Keratinocyte (primary cell): ENCODE data around the gene MS4A3. TPM values are rescaled to one million over a fixed set of nuclear protein-coding genes. Genes with fewer than 3 reads are reported as not detected.
"Not testable (repeated sequence)": the region's sequence is repeated elsewhere in the genome, so short reads cannot be mapped to it uniquely, and the experiment has no call there.

Source experiments
- DNase-seq: peaks from one replicate; pipeline ENCODE4 v3.0.0-alpha.2; 2011; ENCODE audit warnings: low read depth, missing footprints, low spot score
- FAIRE-seq: peaks from 2 replicates; lab custom pipeline; 2011; peaks lifted over from hg19 to GRCh38; lab: Jason Lieb, UNC
- H2AFZ ChIP-seq: 2 replicates; pipeline ENCODE4 v1.6.0; 2012; ENCODE audit warnings: low read length, control low read depth, inconsistent platforms; ENCODE audit not compliant: control insufficient read depth
- H3K27ac ChIP-seq: 2 replicates; pipeline ENCODE4 v1.5.1; 2011; ENCODE audit warnings: low read length; ENCODE audit not compliant: control insufficient read depth, insufficient read depth
- H3K27me3 ChIP-seq: 3 replicates; pipeline ENCODE4 v1.6.0; 2011; ENCODE audit warnings: low read length; ENCODE audit not compliant: control insufficient read depth, insufficient read depth; ENCODE audit errors: extremely low read depth
- H3K36me3 ChIP-seq, 2 experiments: 2 replicates in 1 of 2; 3 replicates in 1 of 2; pipeline ENCODE4 v1.5.1; 2011; ENCODE audit warnings: low read length in 2 of 2, mild to moderate bottlenecking in 1 of 2; ENCODE audit not compliant: control insufficient read depth in 2 of 2, insufficient read depth in 2 of 2; ENCODE audit errors: extremely low read depth in 1 of 2
- H3K4me1 ChIP-seq: 3 replicates; pipeline ENCODE4 v1.5.1; 2011; ENCODE audit warnings: low read length; ENCODE audit not compliant: control insufficient read depth, insufficient read depth; ENCODE audit errors: extremely low read depth
- H3K4me2 ChIP-seq: 3 replicates; pipeline ENCODE4 v1.6.0; 2011; ENCODE audit warnings: low read depth, low read length; ENCODE audit not compliant: control insufficient read depth, insufficient read depth; ENCODE audit errors: extremely low read depth
- H3K4me3 ChIP-seq, 3 experiments: fragments of 200-600 bp in 1 of 3; sonication (generic) in 1 of 3; 2 replicates in 2 of 3; 3 replicates in 1 of 3; pipeline ENCODE4 v1.5.1; 2011 to 2016; ENCODE audit warnings: low read length in 3 of 3, mild to moderate bottlenecking in 3 of 3, control low read depth in 2 of 3, inconsistent platforms in 1 of 3, low read depth in 1 of 3, mixed read lengths in 1 of 3, mixed run types in 1 of 3, moderate library complexity in 1 of 3; ENCODE audit not compliant: control insufficient read depth in 2 of 3, insufficient read depth in 2 of 3; ENCODE audit errors: extremely low read depth in 1 of 3
- H3K79me2 ChIP-seq: 2 replicates; pipeline ENCODE4 v1.6.0; 2012; ENCODE audit warnings: low read length; ENCODE audit not compliant: control insufficient read depth, insufficient read depth
- H3K9ac ChIP-seq: 3 replicates; pipeline ENCODE4 v1.6.0; 2011; ENCODE audit warnings: low read length; ENCODE audit not compliant: control insufficient read depth, insufficient read depth; ENCODE audit errors: extremely low read depth
- H3K9me1 ChIP-seq: 3 replicates; pipeline ENCODE4 v1.6.0; 2011; ENCODE audit warnings: low read length; ENCODE audit not compliant: control insufficient read depth, insufficient read depth; ENCODE audit errors: extremely low read depth
- H3K9me3 ChIP-seq: 2 replicates; pipeline ENCODE4 v1.5.1; 2012; ENCODE audit warnings: low read depth, low read length; ENCODE audit not compliant: control insufficient read depth
- H4K20me1 ChIP-seq: 3 replicates; pipeline ENCODE4 v1.6.0; 2011; ENCODE audit warnings: low read length; ENCODE audit not compliant: control insufficient read depth, insufficient read depth; ENCODE audit errors: extremely low read depth
- CTCF ChIP-seq, 3 experiments: IDR thresholded peaks in 1 of 3; conservative IDR thresholded peaks in 1 of 3; optimal IDR thresholded peaks in 1 of 3; 2 replicates in 2 of 3; 3 replicates in 1 of 3; pipeline versions ENCODE3 to v1.5.1; 2011; ENCODE audit warnings: low read length in 3 of 3, mild to moderate bottlenecking in 3 of 3, moderate library complexity in 2 of 3, control low read depth in 1 of 3, inconsistent platforms in 1 of 3; ENCODE audit not compliant: insufficient read depth in 2 of 3; ENCODE audit errors: extremely low read depth in 1 of 3
- EZH2 ChIP-seq: IDR thresholded peaks from one replicate; pipeline ENCODE4 v1.6.1; 2012; ENCODE audit warnings: inconsistent platforms, mild to moderate bottlenecking, low read length, moderate library complexity
- dilution Hi-C: fragments of 300-500 bp; cut with MboI; formaldehyde crosslinking; loops from one replicate; pipeline ENCODE4 v1.7.0; 2020; ENCODE audit warnings: low sequenced_read_pairs; ENCODE audit not compliant: extremely low pct_ligation_motif_present
- polyA plus RNA-seq, 5 experiments: library from polyadenylated mRNA; depleted of rRNA in 3 of 5; stranded (reverse) in 3 of 5; stranded (forward) in 1 of 5; unstranded in 1 of 5; fragments of >200 nt; gene quantifications; 1 replicate in 1 of 5; 2 replicates in 3 of 5; 3 replicates in 1 of 5; pipeline versions ENCODE4 v1.2.1 to v1.2.3, GENCODE V29; 2011 to 2012; ENCODE audit warnings: missing spikeins in 2 of 5, low read depth in 1 of 5, low replicate concordance in 1 of 5

MS4A3 gene
- polyA plus RNA-seq, 1 donor (not counting 4 experiments of a cell fraction or from before 2014, with no cell fraction given): not detected

GRCh38 chr11:60040109-60040508 lies 16.4 kb upstream of the MS4A3 start, which contains the start of gene OOSP2:
Gene OOSP2, plus strand, starts transcription at chr11:60040409. Its CDS starts 51 bp downstream, at chr11:60040460.
- no peak within 1 kb of the TSS for H3K4me2 ChIP-seq
- DNase-seq: no peak
- H3K9me3 ChIP-seq: no peaks in the 10 kb centered on the region
- no peak within 1 kb of the TSS for H3K4me3 ChIP-seq
- FAIRE-seq: no peak
- no peaks in the 10 kb centered on the region for H3K27me3 ChIP-seq
- no peaks in the 10 kb centered on the region for H3K4me1 ChIP-seq
- dilution Hi-C loops: no loop called here
- H4K20me1 ChIP-seq: no peaks in the 10 kb centered on the region
- no peaks in the 10 kb centered on the region for H3K36me3 ChIP-seq
- TF ChIP-seq EZH2 (no peak), CTCF (optimal IDR thresholded peaks at IDR 0.05 in 1 of 3, IDR thresholded peaks at IDR 0.05 in 1 of 3, conservative IDR thresholded peaks at IDR 0.05 in 1 of 3; ENCODE audit: extremely low read depth in 1 of 3, insufficient read depth in 2 of 3, low read length in 3 of 3) (no peak)
- no peak within 1 kb of the TSS for H3K27ac ChIP-seq
- no peak within 1 kb of the TSS for H3K9ac ChIP-seq
- no peak within 1 kb of the TSS for H2AFZ ChIP-seq
- no peaks in the 10 kb centered on the region for H3K79me2 ChIP-seq
- no peaks in the 10 kb centered on the region for H3K9me1 ChIP-seq

GRCh38 chr11:60050422-60050821 lies 6.0 kb upstream of the MS4A3 start:
- H2AFZ ChIP-seq, H3K27me3 ChIP-seq, FAIRE-seq, dilution Hi-C loops, H3K4me1 ChIP-seq, H3K27ac ChIP-seq, H3K9me3 ChIP-seq, H3K4me2 ChIP-seq, H3K4me3 ChIP-seq, H3K9ac ChIP-seq, H4K20me1 ChIP-seq, H3K36me3 ChIP-seq, H3K9me1 ChIP-seq, DNase-seq, H3K79me2 ChIP-seq: not testable (repeated sequence)

- H3K79me2 ChIP-seq, dilution Hi-C loops, H3K9ac ChIP-seq, H3K4me2 ChIP-seq, H3K27me3 ChIP-seq, FAIRE-seq, H3K4me3 ChIP-seq, H4K20me1 ChIP-seq, H3K9me1 ChIP-seq, H2AFZ ChIP-seq, H3K27ac ChIP-seq, H3K4me1 ChIP-seq, DNase-seq, H3K9me3 ChIP-seq, H3K36me3 ChIP-seq: not testable (repeated sequence)
Observed at GRCh38 chr11:60050839-60051238, 5.6 kb upstream of the MS4A3 start.
